Dermis blood vessel endothelial cell (primary cell): ENCODE data around the gene AMD1. TPM values are rescaled to one million over a fixed set of nuclear protein-coding genes. Genes with fewer than 3 reads are reported as not detected.

Source experiments
- DNase-seq: peaks from one replicate; pipeline ENCODE4 v3.0.0; 2010
- total RNA-seq: library from RNA; depleted of rRNA; stranded (reverse); fragments of >200 nt; gene quantifications from 2 replicates; pipeline ENCODE4 v1.2.3, GENCODE V29; 2014

The AMD1 gene
- total RNA-seq, 1 donor from 2014 or later, result 64.0 TPM

- peak; percentile 15 for DNase-seq
These were observed 65.0 kb downstream of the AMD1 start for GRCh38 chr6:110939429-110940200.

- DNase-seq, result peak; percentile 46
These were observed 70.1 kb downstream of the AMD1 start for GRCh38 chr6:110944681-110945151.

Other genes with a start within 250 kb of the AMD1 start
- gene CDK19, start 59.3 kb upstream of the AMD1 start, total RNA-seq, result 9.7 and 10.7 TPM in 2 replicates
- gene GTF3C6, start 83.9 kb downstream of the AMD1 start, total RNA-seq, result 47.1 and 62.6 TPM in 2 replicates
- 17.7 and 18.3 TPM in 2 replicates for gene RPF2, start 107.3 kb downstream of the AMD1 start, total RNA-seq
- gene SLC16A10, start 212.7 kb downstream of the AMD1 start, total RNA-seq, result under 0.01 and 0.19 TPM in 2 replicates